Lung (tissue), 12 donors: ENCODE results near the gene HSFX3. TPM values are rescaled to one million over a fixed set of nuclear protein-coding genes. Genes with fewer than 3 reads are reported as not detected.
"Not testable (repeated sequence)": the region's sequence is repeated elsewhere in the genome, so short reads cannot be mapped to it uniquely, and the experiment has no call there.

Source experiments
- ATAC-seq: fragments of 200-7000 bp; cut with Tn5 transposase; one replicate; pipeline ENCODE4 v1.9.1; 2020; ENCODE audit warnings: moderate number of reproducible peaks; ENCODE audit not compliant: insufficient read depth, low FRiP score
- DNase-seq, 3 donors: peaks; one replicate each; pipeline ENCODE4 v3.0.0-alpha.2; 2013 to 2017
- H3K27ac ChIP-seq, 2 donors: one replicate each; pipeline ENCODE4 v1.5.1; 2013; ENCODE audit warnings: mild to moderate bottlenecking in 2 of 2, moderate library complexity in 2 of 2, control low read depth in 1 of 2, inconsistent platforms in 1 of 2, low read depth in 1 of 2, low read length in 1 of 2
- H3K27me3 ChIP-seq, 3 donors: one replicate each; pipeline ENCODE4 v1.5.1; 2013; ENCODE audit warnings: low read length in 2 of 3; ENCODE audit not compliant: control insufficient read depth in 3 of 3, insufficient read depth in 3 of 3
- H3K36me3 ChIP-seq, 4 donors: one replicate each; pipeline ENCODE4 v1.5.1; 2013; ENCODE audit warnings: low read length in 4 of 4, mild to moderate bottlenecking in 1 of 4, moderate library complexity in 1 of 4; ENCODE audit not compliant: control insufficient read depth in 4 of 4, insufficient read depth in 4 of 4
- H3K4me1 ChIP-seq, 5 donors: one replicate each; pipeline ENCODE4 v1.5.1; 2013; ENCODE audit warnings: low read length in 5 of 5, mild to moderate bottlenecking in 2 of 5, moderate library complexity in 1 of 5; ENCODE audit not compliant: control insufficient read depth in 5 of 5, insufficient read depth in 5 of 5
- H3K4me3 ChIP-seq: one replicate; pipeline ENCODE4 v1.5.1; 2013; ENCODE audit warnings: mild to moderate bottlenecking, control low read depth, moderate library complexity
- H3K9ac ChIP-seq, 2 donors: one replicate each; pipeline ENCODE4 v1.5.1; 2013; ENCODE audit warnings: low read length in 2 of 2, control low read depth in 1 of 2; ENCODE audit not compliant: insufficient read depth in 1 of 2
- H3K9me3 ChIP-seq, 4 donors: one replicate each; pipeline ENCODE4 v1.5.1; 2013; ENCODE audit warnings: low read length in 3 of 4, mild to moderate bottlenecking in 1 of 4, moderate library complexity in 1 of 4; ENCODE audit not compliant: control insufficient read depth in 4 of 4, insufficient read depth in 3 of 4
- CTCF ChIP-seq: IDR thresholded peaks from 2 replicates; pipeline ENCODE4 v1.5.1; 2012; ENCODE audit warnings: mild to moderate bottlenecking; ENCODE audit errors: control extremely low read depth, extremely low read depth
- WGBS, 2 donors: extraction: QIAGEN DNeasy Blood & Tissue Kit; methylation state at CpG; one replicate each; pipeline ENCODE4 v1.1.7; 2013; 5-methylcytosine and 5-hydroxymethylcytosine counted together
- polyA plus RNA-seq, 2 donors: library from polyadenylated mRNA; stranded (reverse); fragments of 200-250 nt; gene quantifications; one replicate each; pipeline ENCODE4 v1.2.1, GENCODE V29; 2013
- total RNA-seq, 2 donors: library from RNA; depleted of rRNA in 1 of 2; stranded (reverse); fragments of >200 nt in 1 of 2; gene quantifications; one replicate each; pipeline ENCODE4 v1.2.1, GENCODE V29; 2014 to 2021
- donor health status: control.
- donor health status: control.
- donor health status: Bipolar disorder and iron deficiency.
- donor health status: healthy.
- donor health status: DM: yes; HTN: yes; CAD: no.

Gene HSFX3
- total and polyA plus RNA-seq, 4 donors, result not detected

GRCh38 chrX:149522916-149523315 is 26.8 kb downstream of the HSFX3 start:
- Histone ChIP-seq H3K9me3 (peaks cover 0 to 2% (median 0%) of the 10 kb centered on the region in 4 donors), H3K36me3 (no peaks in the 10 kb centered on the region), H3K4me3 (no peak overlapping the region), H3K27ac (no peak overlapping the region), H3K4me1 (peaks cover 0 to 3% (median 0%) of the 10 kb centered on the region in 5 donors), H3K9ac (no peak overlapping the region), H3K27me3 (peaks cover 0 to 6% (median 0%) of the 10 kb centered on the region in 3 donors)
- WGBS, 2 donors, result 59 to 90% methylated on average over 2 of the region's 2 CpGs
- DNase-seq (no peak), ATAC-seq (no peak)
- no peak for TF ChIP-seq CTCF

DNA sequence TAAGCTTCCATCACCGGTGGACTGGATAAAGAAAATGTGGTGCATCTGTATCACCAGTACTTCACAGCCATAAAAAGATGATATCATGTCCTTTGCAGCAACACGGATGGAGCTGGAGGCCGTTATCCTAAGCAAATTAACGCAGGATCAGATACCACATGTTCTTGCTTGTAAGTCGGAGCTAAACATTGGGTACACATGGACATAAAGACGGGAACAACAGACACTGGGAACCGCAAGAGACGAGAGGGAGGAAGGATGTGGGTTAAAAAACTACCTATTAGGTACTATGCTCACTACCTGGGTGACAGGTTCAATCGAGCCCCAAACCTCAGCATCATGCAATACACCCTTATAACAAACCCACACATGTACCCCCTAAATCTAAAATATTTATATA is 28.3 kb downstream of the HSFX3 start:
- Histone ChIP-seq H3K9me3 (peaks cover 0 to 1% (median 0%) of the 10 kb centered on the region in 4 donors), H3K4me1 (peaks cover 0 to 3% (median 0%) of the 10 kb centered on the region in 5 donors), H3K9ac (no peak overlapping the region), H3K36me3 (no peaks in the 10 kb centered on the region), H3K27ac (no peak overlapping the region), H3K4me3 (no peak overlapping the region), H3K27me3 (peaks cover 0 to 6% (median 0%) of the 10 kb centered on the region in 3 donors)
- DNase-seq, result no peak
- WGBS, 2 donors, result 58% methylated on average over 9 of the region's 9 CpGs
- TF ChIP-seq CTCF, result no peak
- no peak for ATAC-seq

DNA sequence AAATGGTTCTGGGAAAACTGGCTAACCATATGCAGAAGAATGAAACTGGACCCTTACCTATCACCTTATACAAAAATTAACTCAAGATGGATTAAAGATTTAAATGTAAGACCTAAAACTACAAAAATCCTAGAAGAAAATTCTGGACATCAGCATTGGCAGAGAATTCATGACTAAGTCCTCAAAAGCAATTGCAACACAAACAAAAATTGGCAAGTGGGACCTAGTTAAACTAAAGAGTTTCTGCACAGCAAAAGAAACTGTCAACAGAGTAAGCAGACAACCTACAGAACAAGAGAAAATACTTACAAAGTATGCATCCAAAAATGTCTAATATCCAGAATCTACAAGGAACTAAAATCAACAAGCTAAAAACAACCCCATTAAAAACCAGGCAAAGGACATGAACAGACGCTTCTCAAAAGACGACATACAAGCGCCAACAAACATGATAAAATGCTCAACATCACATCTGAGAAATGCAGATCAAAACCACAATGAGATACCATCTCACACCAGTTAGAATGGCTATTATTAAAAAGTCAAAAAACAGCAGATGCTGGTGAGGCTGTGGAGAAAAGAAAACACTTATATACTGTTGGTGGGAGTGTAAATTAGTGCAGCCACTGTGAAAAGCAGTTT is 29.0 kb downstream of the HSFX3 start:
- 35 to 59% methylated on average over 3 of the region's 3 CpGs for WGBS, 2 donors
- peak in 1 of 3 donors; percentile 14 for DNase-seq
- H3K27ac ChIP-seq, H3K36me3 ChIP-seq, H3K9me3 ChIP-seq, ATAC-seq, H3K9ac ChIP-seq, H3K4me3 ChIP-seq, H3K27me3 ChIP-seq, H3K4me1 ChIP-seq: not testable (repeated sequence)

DNA sequence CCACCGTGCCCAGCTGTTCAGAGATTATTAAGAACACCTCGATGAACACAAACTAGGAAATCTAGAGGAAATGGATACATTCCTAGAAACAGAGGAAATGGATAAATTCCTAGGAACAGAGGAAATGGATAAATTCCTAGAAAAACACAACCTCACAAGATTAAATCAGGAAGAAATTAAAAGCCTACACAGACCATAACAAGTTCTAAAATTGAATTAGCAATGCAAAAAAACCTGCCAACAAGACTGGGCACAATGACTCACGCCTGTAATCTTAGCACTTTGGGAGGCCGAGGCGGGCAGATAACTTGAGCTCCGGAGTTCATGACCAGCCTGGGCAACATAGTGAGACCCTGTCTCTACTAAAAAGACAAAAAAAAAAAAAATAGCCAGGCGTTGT is 31.5 kb downstream of the HSFX3 start:
- DNase-seq (no peak), ATAC-seq (no peak)
- H3K4me1 ChIP-seq, result peaks cover 0 to 2% (median 0%) of the 10 kb centered on the region in 5 donors
- H3K27me3 ChIP-seq, result peaks cover 0 to 6% (median 3%) of the 10 kb centered on the region in 3 donors
- no peak overlapping the region for H3K27ac ChIP-seq
- H3K4me3 ChIP-seq, result no peak overlapping the region
- H3K9ac ChIP-seq, result no peak overlapping the region
- 65 to 83% methylated on average over 7 of the region's 7 CpGs for WGBS, 2 donors
- H3K9me3 ChIP-seq, result no peaks in the 10 kb centered on the region
- TF ChIP-seq CTCF, result no peak
- H3K36me3 ChIP-seq, result no peaks in the 10 kb centered on the region
